Measurements from ENCODE around the gene MAP3K7CL. TPM values are rescaled to one million over a fixed set of nuclear protein-coding genes. Genes with fewer than 3 reads are reported as not detected.

MAP3K7CL gene
- polyA plus RNA-seq, 1 donor (not counting 4 experiments of a cell fraction or from before 2014, with no cell fraction given), result 17.3 TPM

GRCh38 chr21:29206445-29206844 lies 76.0 kb downstream of the MAP3K7CL start:
- peaks cover 8% of the 10 kb centered on the region for H3K4me1 ChIP-seq (ENCODE audit: control insufficient read depth, extremely low read depth, insufficient read depth, low read length)
- DNase-seq (ENCODE audit: low read depth, low spot score) (no peak), FAIRE-seq (no peak)
- dilution Hi-C loops (cut with MboI; ENCODE audit: extremely low pct_ligation_motif_present, low sequenced_read_pairs), result no loop called here
- no peaks in the 10 kb centered on the region for H3K27me3 ChIP-seq (ENCODE audit: control insufficient read depth, extremely low read depth, insufficient read depth, low read length)
- no peak overlapping the region for H3K4me2 ChIP-seq (ENCODE audit: control insufficient read depth, extremely low read depth, insufficient read depth, low read depth, low read length)
- H3K9me1 ChIP-seq (ENCODE audit: control insufficient read depth, extremely low read depth, insufficient read depth, low read length), result no peaks in the 10 kb centered on the region
- H3K4me3 ChIP-seq (ENCODE audit: control insufficient read depth in 2 of 3, extremely low read depth in 1 of 3, insufficient read depth in 2 of 3, low read depth in 1 of 3, low read length in 3 of 3), result no peak overlapping the region
- H3K36me3 ChIP-seq (ENCODE audit: control insufficient read depth in 2 of 2, extremely low read depth in 1 of 2, insufficient read depth in 2 of 2, low read length in 2 of 2), result no peaks in the 10 kb centered on the region
- no peak overlapping the region for H2AFZ ChIP-seq (ENCODE audit: control insufficient read depth, low read length)
- peaks cover 2% of the 10 kb centered on the region for H3K9me3 ChIP-seq (ENCODE audit: control insufficient read depth, low read depth, low read length)
- TF ChIP-seq, protein P1, sequence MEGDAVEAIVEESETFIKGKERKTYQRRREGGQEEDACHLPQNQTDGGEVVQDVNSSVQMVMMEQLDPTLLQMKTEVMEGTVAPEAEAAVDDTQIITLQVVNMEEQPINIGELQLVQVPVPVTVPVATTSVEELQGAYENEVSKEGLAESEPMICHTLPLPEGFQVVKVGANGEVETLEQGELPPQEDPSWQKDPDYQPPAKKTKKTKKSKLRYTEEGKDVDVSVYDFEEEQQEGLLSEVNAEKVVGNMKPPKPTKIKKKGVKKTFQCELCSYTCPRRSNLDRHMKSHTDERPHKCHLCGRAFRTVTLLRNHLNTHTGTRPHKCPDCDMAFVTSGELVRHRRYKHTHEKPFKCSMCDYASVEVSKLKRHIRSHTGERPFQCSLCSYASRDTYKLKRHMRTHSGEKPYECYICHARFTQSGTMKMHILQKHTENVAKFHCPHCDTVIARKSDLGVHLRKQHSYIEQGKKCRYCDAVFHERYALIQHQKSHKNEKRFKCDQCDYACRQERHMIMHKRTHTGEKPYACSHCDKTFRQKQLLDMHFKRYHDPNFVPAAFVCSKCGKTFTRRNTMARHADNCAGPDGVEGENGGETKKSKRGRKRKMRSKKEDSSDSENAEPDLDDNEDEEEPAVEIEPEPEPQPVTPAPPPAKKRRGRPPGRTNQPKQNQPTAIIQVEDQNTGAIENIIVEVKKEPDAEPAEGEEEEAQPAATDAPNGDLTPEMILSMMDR (optimal IDR thresholded peaks at IDR 0.05 in 1 of 3, IDR thresholded peaks at IDR 0.05 in 1 of 3, conservative IDR thresholded peaks at IDR 0.05 in 1 of 3; ENCODE audit: extremely low read depth in 1 of 3, insufficient read depth in 2 of 3, low read length in 3 of 3), result no peak
- TF ChIP-seq EZH2 (IDR thresholded peaks at IDR 0.05; ENCODE audit: low read length), result no peak
- H3K9ac ChIP-seq (ENCODE audit: control insufficient read depth, extremely low read depth, insufficient read depth, low read length), result no peak overlapping the region
- no peaks in the 10 kb centered on the region for H3K79me2 ChIP-seq (ENCODE audit: control insufficient read depth, insufficient read depth, low read length)
- H4K20me1 ChIP-seq (ENCODE audit: control insufficient read depth, extremely low read depth, insufficient read depth, low read length), result no peaks in the 10 kb centered on the region
- H3K27ac ChIP-seq (ENCODE audit: control insufficient read depth, insufficient read depth, low read length), result no peak overlapping the region

DNA sequence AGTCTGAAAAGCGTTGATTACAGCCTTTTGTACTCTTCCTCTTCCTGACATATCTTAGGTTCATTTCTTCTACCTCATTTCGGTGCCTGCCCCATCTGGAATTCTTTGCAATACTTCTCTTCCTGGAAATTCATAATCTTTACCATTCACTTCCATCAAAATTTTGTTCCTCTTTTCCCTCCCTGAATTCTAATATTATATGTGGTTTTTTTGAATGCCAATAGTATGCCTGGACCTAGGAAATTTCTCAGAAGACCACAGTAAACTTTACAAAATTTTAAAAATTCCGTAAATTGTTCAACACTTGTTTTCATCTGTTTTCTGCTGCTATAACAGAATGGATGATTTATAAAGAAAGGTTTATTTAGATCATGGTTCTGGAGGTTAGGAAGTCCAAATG lies 76.8 kb downstream of the MAP3K7CL start:
- Histone ChIP-seq H3K9ac (ENCODE audit: control insufficient read depth, extremely low read depth, insufficient read depth, low read length) (no peak overlapping the region), H3K36me3 (ENCODE audit: control insufficient read depth in 2 of 2, extremely low read depth in 1 of 2, insufficient read depth in 2 of 2, low read length in 2 of 2) (no peaks in the 10 kb centered on the region), H2AFZ (ENCODE audit: control insufficient read depth, low read length) (no peak overlapping the region), H3K79me2 (ENCODE audit: control insufficient read depth, insufficient read depth, low read length) (no peaks in the 10 kb centered on the region), H3K9me1 (ENCODE audit: control insufficient read depth, extremely low read depth, insufficient read depth, low read length) (no peaks in the 10 kb centered on the region), H3K9me3 (ENCODE audit: control insufficient read depth, low read depth, low read length) (no peaks in the 10 kb centered on the region), H4K20me1 (ENCODE audit: control insufficient read depth, extremely low read depth, insufficient read depth, low read length) (no peaks in the 10 kb centered on the region), H3K4me3 (ENCODE audit: control insufficient read depth in 2 of 3, extremely low read depth in 1 of 3, insufficient read depth in 2 of 3, low read depth in 1 of 3, low read length in 3 of 3) (no peak overlapping the region), H3K4me1 (ENCODE audit: control insufficient read depth, extremely low read depth, insufficient read depth, low read length) (peaks cover 8% of the 10 kb centered on the region), H3K27me3 (ENCODE audit: control insufficient read depth, extremely low read depth, insufficient read depth, low read length) (no peaks in the 10 kb centered on the region), H3K4me2 (ENCODE audit: control insufficient read depth, extremely low read depth, insufficient read depth, low read depth, low read length) (no peak overlapping the region), H3K27ac (ENCODE audit: control insufficient read depth, insufficient read depth, low read length) (no peak overlapping the region)
- FAIRE-seq (no peak), DNase-seq (ENCODE audit: low read depth, low spot score) (no peak)
- dilution Hi-C loops (cut with MboI; ENCODE audit: extremely low pct_ligation_motif_present, low sequenced_read_pairs), result no loop called here
- TF ChIP-seq, protein P1 (optimal IDR thresholded peaks at IDR 0.05 in 1 of 3, IDR thresholded peaks at IDR 0.05 in 1 of 3, conservative IDR thresholded peaks at IDR 0.05 in 1 of 3; ENCODE audit: extremely low read depth in 1 of 3, insufficient read depth in 2 of 3, low read length in 3 of 3), result no peak
- no peak for TF ChIP-seq EZH2 (IDR thresholded peaks at IDR 0.05; ENCODE audit: low read length)

Data from keratinocyte (primary cell).